ENCODE results near the gene TYRP1.

GRCh38 chr9:12680757-12681156 is 12.4 kb upstream of the TYRP1 start:
- no peak for TF ChIP-seq POLR2A (IDR thresholded peaks at IDR 0.05)
- no peak for TF ChIP-seq CTCF (IDR thresholded peaks at IDR 0.05)
- no peak for TF ChIP-seq EP300 (IDR thresholded peaks at IDR 0.05)

All from stomach (tissue), 4 donors.